T-helper 1 cell treated with Interleukin-12 subunit alpha and Interleukin-12 subunit beta and Interleukin-4 antibody, amounts not matched to agents 30 μg/mL and 1 μg/mL, for 36 hours (primary cell): ENCODE results near the gene TSHZ1.
A peak's percentile ranks its signal among the peaks of the same experiment; 100 is the strongest.

Source experiments
- H3K27ac Mint-ChIP-seq: one replicate; pipeline ENCODE4 v1.8.0; 2021; ENCODE audit warnings: mild to moderate bottlenecking, mixed read lengths
- H3K27me3 Mint-ChIP-seq: one replicate; pipeline ENCODE4 v1.8.0; 2021; ENCODE audit warnings: low read depth, mixed read lengths
- H3K36me3 Mint-ChIP-seq: one replicate; pipeline ENCODE4 v1.8.0; 2021; ENCODE audit warnings: low read depth, mixed read lengths
- H3K4me1 Mint-ChIP-seq: one replicate; pipeline ENCODE4 v1.8.0; 2021; ENCODE audit warnings: low read depth, mixed read lengths
- H3K4me3 Mint-ChIP-seq: one replicate; pipeline ENCODE4 v1.8.0; 2021; ENCODE audit warnings: mild to moderate bottlenecking, moderate library complexity, mixed read lengths
- H3K9me3 Mint-ChIP-seq: one replicate; pipeline ENCODE4 v1.8.0; 2021; ENCODE audit warnings: mixed read lengths

The TSHZ1 gene

DNA sequence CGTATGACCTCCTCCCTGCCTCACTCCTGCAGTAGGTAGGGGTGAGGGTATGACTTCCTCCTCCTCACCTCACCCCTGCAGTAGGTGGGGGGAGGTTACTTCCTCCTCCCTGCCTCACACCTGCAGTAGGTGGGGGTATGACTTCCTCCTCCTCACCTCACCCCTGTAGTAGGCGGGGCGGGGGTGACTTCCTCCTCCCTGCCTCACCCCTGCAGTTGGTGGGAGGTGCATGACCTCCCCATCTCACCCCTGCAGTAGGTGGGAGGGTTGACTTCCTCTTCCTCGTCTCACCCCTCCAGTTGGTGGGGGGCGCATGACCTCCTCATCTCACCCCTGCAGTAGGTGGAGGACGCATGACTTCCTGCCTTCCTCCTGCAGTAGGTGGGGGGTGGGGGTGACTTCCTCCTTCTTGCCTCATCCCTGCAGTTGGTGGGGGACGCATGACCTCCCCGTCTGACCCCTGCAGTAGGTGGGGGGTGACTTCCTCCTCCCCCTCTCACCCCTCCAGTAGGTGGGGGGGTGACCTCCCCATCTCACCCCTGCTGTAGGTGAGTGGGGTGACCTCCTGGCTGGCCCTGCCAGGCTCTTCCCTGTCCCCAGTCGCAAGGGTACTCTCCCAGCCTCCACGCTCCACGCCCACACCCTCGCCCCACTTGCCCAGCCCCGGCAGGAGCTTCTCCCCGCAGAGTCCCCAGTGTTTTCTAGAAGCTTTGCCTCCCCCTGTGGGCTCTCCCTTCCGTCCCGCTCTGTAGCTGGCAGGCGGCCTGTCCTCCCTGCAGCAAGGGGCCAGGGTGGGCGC, 39.3 kb downstream of the TSHZ1 start:
- Mint-ChIP-seq H3K9me3 (no peaks in the 10 kb centered on the region), H3K4me3 (no peak overlapping the region), H3K27ac (no peak overlapping the region), H3K4me1 (peaks cover 35% of the 10 kb centered on the region), H3K36me3 (no peaks in the 10 kb centered on the region), H3K27me3 (no peaks in the 10 kb centered on the region)

DNA sequence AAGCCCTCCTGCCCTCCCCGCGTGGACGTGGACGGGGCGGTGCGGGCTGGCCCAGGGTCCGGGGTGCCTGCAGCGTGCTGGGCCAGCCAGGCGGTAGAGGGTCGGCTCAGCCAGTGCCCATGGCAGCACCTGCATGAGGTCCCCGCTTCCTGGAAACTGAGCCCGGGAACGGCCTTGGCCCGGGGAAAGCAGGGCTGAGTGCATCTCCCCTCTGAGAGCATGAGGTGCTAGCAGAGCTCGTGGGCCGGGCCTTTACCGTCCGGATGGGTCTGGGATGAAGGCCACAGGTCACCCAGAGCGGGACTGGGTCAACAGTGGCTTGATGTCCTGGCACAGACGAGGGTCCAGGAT, 39.8 kb downstream of the TSHZ1 start:
- H3K36me3 Mint-ChIP-seq: no peaks in the 10 kb centered on the region
- no peaks in the 10 kb centered on the region for H3K9me3 Mint-ChIP-seq
- no peak overlapping the region for H3K27ac Mint-ChIP-seq
- H3K4me3 Mint-ChIP-seq: no peak overlapping the region
- H3K27me3 Mint-ChIP-seq: no peaks in the 10 kb centered on the region
- peaks cover 34% of the 10 kb centered on the region for H3K4me1 Mint-ChIP-seq

GRCh38 chr18:75251466-75251865, 40.9 kb downstream of the TSHZ1 start:
- Mint-ChIP-seq H3K4me3 (no peak overlapping the region), H3K9me3 (no peaks in the 10 kb centered on the region), H3K4me1 (peaks cover 28% of the 10 kb centered on the region), H3K27me3 (no peaks in the 10 kb centered on the region), H3K27ac (no peak overlapping the region), H3K36me3 (no peaks in the 10 kb centered on the region)

DNA sequence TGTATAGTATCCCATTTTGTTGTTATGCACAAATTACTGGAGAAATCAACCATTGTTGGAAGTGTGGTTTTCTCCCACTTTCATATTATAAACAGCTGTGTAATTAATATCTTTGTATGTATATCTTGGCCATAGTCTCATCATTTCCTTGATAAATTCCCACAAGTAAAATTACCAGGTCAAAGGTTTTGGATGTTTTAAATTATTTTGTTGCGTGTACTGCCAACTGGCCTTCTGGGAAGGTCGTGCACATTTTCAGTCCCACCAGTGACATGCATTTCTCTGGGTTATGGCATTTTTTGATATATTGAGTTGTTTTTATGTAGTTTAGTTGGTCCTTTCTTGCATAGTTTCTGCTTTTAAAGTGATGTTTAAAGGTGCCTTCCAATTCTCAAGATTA, 41.5 kb downstream of the TSHZ1 start:
- Mint-ChIP-seq H3K9me3 (no peaks in the 10 kb centered on the region), H3K27ac (no peak overlapping the region), H3K4me1 (peaks cover 21% of the 10 kb centered on the region), H3K27me3 (no peaks in the 10 kb centered on the region), H3K4me3 (no peak overlapping the region), H3K36me3 (no peaks in the 10 kb centered on the region)

DNA sequence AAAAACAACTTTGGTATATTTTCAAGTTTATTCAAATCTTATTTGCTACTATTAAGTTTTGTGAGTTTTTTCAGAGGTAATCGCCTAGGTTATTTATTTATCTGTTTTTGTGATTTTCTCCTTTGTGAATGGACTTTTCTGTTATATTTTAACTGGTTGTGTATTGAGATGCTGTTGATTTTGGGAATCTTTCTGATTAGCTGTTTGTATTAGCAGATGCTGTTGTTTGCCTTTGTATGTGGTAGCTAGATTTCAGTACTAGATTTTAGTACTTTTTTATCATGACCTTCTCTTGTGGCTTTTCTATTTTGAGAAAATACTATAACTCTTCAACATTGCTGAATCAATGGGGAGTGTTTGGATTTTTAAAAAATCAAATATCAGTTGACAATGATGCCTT, 42.4 kb downstream of the TSHZ1 start:
- H3K36me3 Mint-ChIP-seq: no peaks in the 10 kb centered on the region
- H3K27me3 Mint-ChIP-seq: no peaks in the 10 kb centered on the region
- peaks cover 12% of the 10 kb centered on the region for H3K4me1 Mint-ChIP-seq
- no peak overlapping the region for H3K27ac Mint-ChIP-seq
- no peak overlapping the region for H3K4me3 Mint-ChIP-seq
- H3K9me3 Mint-ChIP-seq: no peaks in the 10 kb centered on the region

- no peak overlapping the region for H3K4me3 Mint-ChIP-seq
Measured at GRCh38 chr18:75253784-75254183, 43.2 kb downstream of the TSHZ1 start.

DNA sequence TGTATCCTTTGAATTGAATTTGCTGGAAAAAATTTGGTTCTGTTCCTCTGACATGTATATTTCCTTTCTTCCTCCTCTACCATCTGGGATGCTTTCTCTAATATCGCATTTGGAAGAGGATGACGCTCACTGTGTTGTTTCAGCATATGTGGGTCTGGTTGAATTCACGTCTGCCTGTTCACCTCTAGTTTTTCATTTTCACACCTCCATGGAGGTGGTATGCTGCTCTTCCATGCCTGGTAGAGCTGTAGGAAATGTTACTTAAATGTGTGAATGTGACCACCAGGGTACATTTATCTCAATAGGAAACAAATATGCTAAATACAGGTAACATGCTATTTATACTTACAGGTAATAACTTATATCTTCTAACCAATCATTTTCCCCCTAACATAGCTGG, 44.5 kb downstream of the TSHZ1 start:
- Mint-ChIP-seq H3K27me3 (no peaks in the 10 kb centered on the region), H3K36me3 (no peaks in the 10 kb centered on the region), H3K27ac (no peak overlapping the region), H3K4me3 (no peak overlapping the region), H3K4me1 (peaks cover 2% of the 10 kb centered on the region), H3K9me3 (no peaks in the 10 kb centered on the region)

More at GRCh38 chr18:75253784-75254183, 43.2 kb downstream of the TSHZ1 start:
- Mint-ChIP-seq H3K9me3 (no peaks in the 10 kb centered on the region), H3K27ac (no peak overlapping the region), H3K4me1 (peaks cover 5% of the 10 kb centered on the region), H3K27me3 (no peaks in the 10 kb centered on the region), H3K36me3 (no peaks in the 10 kb centered on the region)

DNA sequence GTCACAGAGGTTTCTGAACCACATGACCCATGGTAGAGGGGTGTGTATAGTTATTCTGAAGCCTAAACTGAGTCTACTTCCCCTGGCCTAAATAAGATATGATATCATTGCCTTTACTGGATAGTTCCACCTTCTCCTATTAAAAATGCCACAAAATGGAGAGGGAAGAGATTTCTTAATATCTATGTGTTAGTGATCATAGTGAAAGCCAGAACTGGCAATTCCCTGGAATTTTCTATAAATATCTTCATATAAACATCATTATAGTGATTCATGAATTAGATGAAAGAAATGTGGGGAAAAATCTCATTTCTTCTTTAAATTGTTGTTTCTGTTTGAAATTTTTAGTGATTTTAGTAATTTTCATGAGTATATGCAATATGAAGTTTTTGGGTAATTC, 45.8 kb downstream of the TSHZ1 start:
- Mint-ChIP-seq H3K4me1 (peaks cover 7% of the 10 kb centered on the region), H3K27ac (no peak overlapping the region), H3K9me3 (no peaks in the 10 kb centered on the region), H3K4me3 (no peak overlapping the region), H3K36me3 (no peaks in the 10 kb centered on the region), H3K27me3 (no peaks in the 10 kb centered on the region)

DNA sequence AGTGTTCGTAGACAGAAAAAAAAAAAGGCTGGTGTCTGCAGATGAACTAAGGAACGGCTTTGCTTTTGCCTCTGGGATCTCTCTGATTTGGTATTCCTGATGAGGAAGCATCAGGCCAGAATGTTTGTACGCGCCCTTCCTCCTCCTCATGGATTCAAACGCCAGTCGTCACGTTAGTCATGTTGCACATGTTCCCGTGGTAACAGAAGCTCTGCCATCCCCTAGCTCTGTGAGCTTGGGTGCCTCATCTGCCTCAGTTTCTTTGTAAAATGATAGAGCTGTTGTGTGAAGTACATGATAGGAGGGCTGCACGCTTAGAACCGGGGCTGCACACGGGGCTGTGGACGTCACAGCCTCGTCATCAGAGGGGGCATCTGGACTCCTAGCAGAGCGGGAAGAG, 47.0 kb downstream of the TSHZ1 start:
- H3K27me3 Mint-ChIP-seq: peaks cover under 1% of the 10 kb centered on the region
- no peak overlapping the region for H3K27ac Mint-ChIP-seq
- peaks cover 3% of the 10 kb centered on the region for H3K36me3 Mint-ChIP-seq
- H3K9me3 Mint-ChIP-seq: no peaks in the 10 kb centered on the region
- no peak overlapping the region for H3K4me3 Mint-ChIP-seq
- peaks cover 14% of the 10 kb centered on the region for H3K4me1 Mint-ChIP-seq

DNA sequence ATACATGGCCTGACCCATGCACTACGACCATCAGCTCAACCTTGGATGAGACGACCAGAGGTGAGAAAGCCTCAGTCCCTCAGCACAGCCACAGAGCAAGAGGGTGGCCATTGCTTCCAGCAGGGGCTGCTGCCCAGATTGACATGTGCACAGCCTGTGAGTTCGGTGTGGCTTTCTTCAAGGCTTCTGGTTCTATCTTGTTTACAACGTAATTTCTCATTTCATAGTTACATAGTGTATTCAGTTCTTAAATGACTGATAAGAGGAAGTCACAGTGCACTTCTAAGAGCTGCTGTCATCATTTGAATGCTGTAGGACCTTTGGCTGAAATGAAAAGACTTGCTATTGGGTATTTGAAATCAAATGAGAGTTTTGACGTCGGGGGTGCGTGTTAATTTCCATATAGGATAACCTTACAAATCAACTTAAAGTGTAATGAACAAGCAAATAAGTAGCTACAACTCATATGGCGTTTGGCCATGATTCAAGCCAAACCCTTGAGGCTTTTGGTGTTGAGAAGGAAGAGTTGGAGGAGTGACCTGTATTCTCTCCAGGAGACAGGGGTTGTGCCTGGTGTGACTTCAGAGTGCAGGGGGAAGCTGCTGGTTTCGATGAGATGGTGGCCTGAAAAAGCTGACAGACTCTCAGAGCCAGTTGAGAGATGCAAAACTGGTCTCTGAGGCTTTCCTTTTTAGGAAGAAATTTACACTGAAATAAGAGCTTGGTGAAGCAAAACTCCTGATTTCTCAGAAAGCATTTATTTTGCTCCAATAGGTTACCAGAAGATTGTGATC, 51.0 kb downstream of the TSHZ1 start:
- H3K27me3 Mint-ChIP-seq: peaks cover 3% of the 10 kb centered on the region
- no peaks in the 10 kb centered on the region for H3K9me3 Mint-ChIP-seq
- H3K27ac Mint-ChIP-seq: peak overlapping the region; percentile 76
- peaks cover 14% of the 10 kb centered on the region for H3K4me1 Mint-ChIP-seq
- peak overlapping the region; percentile 25 for H3K4me3 Mint-ChIP-seq
- H3K36me3 Mint-ChIP-seq: peaks cover 3% of the 10 kb centered on the region

DNA sequence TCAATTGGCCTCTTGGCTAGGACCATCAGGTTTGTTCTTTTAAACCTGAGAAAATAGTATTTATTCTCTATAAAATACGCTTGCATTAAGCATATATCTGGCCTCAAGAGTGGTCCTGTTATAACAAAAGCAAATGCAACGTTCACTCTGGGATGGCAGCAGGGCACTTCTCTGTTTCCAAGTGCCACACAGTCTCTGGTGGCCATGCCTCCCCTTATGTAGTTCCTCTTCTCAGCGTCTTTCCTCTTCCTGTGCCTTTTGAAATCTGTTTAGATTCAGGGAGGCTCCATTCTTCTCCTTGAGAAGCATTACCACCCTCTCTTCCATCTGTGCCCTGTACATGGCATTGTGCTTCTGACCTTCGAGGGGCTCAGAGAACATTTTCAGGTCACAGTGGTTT, 51.9 kb downstream of the TSHZ1 start:
- Mint-ChIP-seq H3K27ac (no peak overlapping the region), H3K27me3 (peaks cover 3% of the 10 kb centered on the region), H3K36me3 (peaks cover 3% of the 10 kb centered on the region), H3K4me1 (peaks cover 16% of the 10 kb centered on the region), H3K4me3 (no peak overlapping the region), H3K9me3 (no peaks in the 10 kb centered on the region)

DNA sequence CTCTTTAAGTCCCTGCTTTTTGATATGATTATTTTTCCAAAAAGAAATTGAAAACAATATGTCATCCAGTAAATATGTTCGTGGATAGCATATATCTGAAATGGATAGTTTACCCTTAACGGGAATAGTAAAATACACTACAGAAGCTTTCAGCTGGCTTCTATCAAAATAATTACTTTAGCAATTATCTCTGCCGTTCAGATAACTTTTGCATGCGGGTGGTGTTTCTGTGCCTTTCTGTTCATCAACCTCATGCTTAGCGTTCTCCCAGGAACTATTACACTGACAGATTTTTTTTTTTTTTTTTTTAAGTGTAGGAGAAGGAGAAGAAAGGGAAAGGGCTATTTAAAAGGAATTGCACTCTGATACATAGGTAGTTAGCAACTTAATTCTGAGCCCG, 53.6 kb downstream of the TSHZ1 start:
- peaks cover 3% of the 10 kb centered on the region for H3K27me3 Mint-ChIP-seq
- no peak overlapping the region for H3K4me3 Mint-ChIP-seq
- H3K36me3 Mint-ChIP-seq: peaks cover 3% of the 10 kb centered on the region
- no peak overlapping the region for H3K27ac Mint-ChIP-seq
- H3K9me3 Mint-ChIP-seq: no peaks in the 10 kb centered on the region
- H3K4me1 Mint-ChIP-seq: peaks cover 23% of the 10 kb centered on the region

GRCh38 chr18:75264926-75265597, 54.5 kb downstream of the TSHZ1 start:
- peaks cover 3% of the 10 kb centered on the region for H3K27me3 Mint-ChIP-seq
- no peak overlapping the region for H3K4me3 Mint-ChIP-seq
- peaks cover 3% of the 10 kb centered on the region for H3K36me3 Mint-ChIP-seq
- H3K4me1 Mint-ChIP-seq: peaks cover 24% of the 10 kb centered on the region
- H3K27ac Mint-ChIP-seq: no peak overlapping the region
- H3K9me3 Mint-ChIP-seq: no peaks in the 10 kb centered on the region

DNA sequence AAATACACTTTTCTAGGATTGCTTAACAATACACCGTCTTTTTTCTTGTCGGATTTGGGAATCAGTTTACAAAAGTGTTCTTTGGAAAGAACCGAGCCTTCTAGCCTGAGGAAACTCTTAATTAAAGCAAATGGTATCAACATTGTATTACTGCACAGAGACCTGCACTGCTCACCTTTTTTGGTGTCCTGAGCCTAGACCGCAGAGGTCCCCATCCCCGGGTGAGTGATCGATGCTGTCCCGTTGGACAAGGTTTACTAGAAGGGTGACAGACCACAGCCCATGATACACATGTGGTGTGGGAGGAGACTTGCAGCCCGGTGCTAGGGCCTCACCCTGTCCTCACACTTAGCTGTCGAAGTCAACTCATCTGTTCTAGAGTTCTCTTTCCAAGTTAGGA, 55.3 kb downstream of the TSHZ1 start:
- no peaks in the 10 kb centered on the region for H3K9me3 Mint-ChIP-seq
- H3K4me3 Mint-ChIP-seq: no peak overlapping the region
- peaks cover 23% of the 10 kb centered on the region for H3K4me1 Mint-ChIP-seq

More for the DNA sequence above, 55.3 kb downstream of the TSHZ1 start:
- Mint-ChIP-seq H3K27ac (no peak overlapping the region), H3K27me3 (peaks cover 3% of the 10 kb centered on the region), H3K36me3 (peaks cover 3% of the 10 kb centered on the region)
